Adipose tissue (tissue), 3 donors: ENCODE data around the gene ARSK. TPM values are rescaled to one million over a fixed set of nuclear protein-coding genes. Genes with fewer than 3 reads are reported as not detected.
"Not testable (repeated sequence)": the region's sequence is repeated elsewhere in the genome, so short reads cannot be mapped to it uniquely, and the experiment has no call there.

Experiments used
- H3K27ac ChIP-seq: one replicate; pipeline ENCODE4 v1.5.1; 2013; ENCODE audit warnings: low read depth, low read length
- WGBS, 3 donors: extraction: QIAGEN DNeasy Blood & Tissue Kit; methylation state at CpG; one replicate each; pipeline ENCODE4 v1.1.7; 2013; 5-methylcytosine and 5-hydroxymethylcytosine counted together
- polyA plus RNA-seq, 3 donors: library from polyadenylated mRNA; stranded (reverse); fragments of 200-250 nt; gene quantifications; one replicate each; pipeline ENCODE4 v1.2.3, GENCODE V29; 2013
- donor health status: healthy with polysubstance abuse.
- donor health status: Bipolar disorder and iron deficiency.
- donor health status: healthy.

Gene ARSK
- polyA plus RNA-seq, 3 donors: 1.3 to 4.1 (median 1.9) TPM

DNA sequence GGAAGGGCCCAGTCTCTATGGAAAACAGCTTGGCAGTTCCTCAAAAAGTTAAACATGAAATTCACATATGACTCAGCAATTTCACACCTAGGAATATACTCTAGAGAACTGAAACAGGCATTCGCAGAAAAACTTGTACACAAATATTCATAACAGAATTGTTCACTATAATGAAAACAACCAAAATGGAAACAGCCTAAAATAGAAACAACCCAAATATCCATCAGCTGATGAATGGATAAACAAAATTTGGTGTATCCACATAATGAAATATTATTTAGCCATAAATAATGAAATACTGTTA lies 60.2 kb downstream of the ARSK start:
- H3K27ac ChIP-seq: no peak overlapping the region
- 81 to 84% (median 81%) methylated on average over 1 of the region's 1 CpG for WGBS, 3 donors

DNA sequence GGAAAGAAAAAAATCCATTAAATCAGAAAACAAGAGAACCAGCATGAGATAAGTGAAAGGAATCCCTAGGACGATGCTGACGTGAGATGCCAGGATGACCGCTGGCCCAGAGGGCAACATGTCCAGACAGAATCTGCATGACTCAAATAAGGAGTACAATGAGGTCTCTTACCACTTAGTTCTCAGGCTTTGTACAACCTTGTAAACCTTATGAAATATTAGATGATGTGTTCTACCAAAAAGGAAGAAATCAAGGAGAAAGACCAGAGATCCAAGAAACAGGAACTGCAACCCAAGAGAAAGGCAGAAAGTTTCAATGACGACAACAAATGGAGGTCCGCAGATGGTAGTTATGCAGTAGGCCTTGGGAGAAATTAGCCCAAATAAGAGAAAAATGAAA lies 62.2 kb downstream of the ARSK start:
- WGBS, 3 donors: 85 to 96% (median 94%) methylated on average over 5 of the region's 5 CpGs
- H3K27ac ChIP-seq: no peak overlapping the region

DNA sequence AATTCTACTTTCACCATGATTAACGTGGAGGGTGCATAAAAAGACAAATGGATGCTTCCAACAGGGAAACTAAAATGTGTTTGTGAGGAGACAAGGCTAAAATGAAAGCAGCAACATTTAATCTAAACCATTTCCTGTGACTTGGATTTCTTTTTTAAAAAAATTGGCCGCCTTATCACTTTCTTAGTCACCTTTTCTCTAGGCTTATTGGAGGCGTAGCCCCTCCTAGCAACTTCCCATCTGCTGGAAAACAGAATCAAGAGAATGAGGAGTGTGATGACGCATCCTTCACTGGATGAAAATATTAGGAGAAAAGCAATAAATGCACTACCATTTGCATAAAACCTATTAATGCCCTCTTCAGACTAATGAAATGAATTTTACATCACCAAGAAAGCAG lies 64.2 kb downstream of the ARSK start:
- WGBS, 3 donors: 82 to 88% (median 88%) methylated on average over 4 of the region's 4 CpGs
- H3K27ac ChIP-seq: no peak overlapping the region

DNA sequence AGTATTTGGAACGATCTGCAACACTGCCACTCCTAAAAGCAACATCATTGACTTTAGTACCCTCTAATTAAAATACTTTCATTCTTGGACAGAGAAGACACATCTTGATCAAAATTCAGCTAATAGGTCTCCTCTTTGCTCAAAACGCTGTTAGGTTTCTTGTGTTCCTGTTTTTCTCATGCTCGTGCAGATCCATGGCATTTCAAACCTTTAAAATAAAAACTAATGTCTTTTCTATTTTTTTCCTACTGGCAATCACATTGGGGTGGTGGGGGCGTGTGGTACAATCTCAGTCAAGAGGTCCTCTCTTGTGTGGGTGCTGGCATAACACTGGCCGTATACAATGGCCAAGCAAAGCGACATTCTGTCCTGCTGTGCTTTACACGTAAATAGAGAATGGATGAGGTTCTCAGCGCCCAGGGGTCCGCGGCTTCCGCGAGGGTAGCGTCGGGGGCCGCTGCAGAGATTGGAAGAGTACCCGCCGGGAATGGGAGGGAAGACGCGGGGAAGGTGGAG lies 64.7 kb downstream of the ARSK start:
- 8 to 13% (median 8%) methylated on average over 19 of the region's 19 CpGs for WGBS, 3 donors
- no peak overlapping the region for H3K27ac ChIP-seq

DNA sequence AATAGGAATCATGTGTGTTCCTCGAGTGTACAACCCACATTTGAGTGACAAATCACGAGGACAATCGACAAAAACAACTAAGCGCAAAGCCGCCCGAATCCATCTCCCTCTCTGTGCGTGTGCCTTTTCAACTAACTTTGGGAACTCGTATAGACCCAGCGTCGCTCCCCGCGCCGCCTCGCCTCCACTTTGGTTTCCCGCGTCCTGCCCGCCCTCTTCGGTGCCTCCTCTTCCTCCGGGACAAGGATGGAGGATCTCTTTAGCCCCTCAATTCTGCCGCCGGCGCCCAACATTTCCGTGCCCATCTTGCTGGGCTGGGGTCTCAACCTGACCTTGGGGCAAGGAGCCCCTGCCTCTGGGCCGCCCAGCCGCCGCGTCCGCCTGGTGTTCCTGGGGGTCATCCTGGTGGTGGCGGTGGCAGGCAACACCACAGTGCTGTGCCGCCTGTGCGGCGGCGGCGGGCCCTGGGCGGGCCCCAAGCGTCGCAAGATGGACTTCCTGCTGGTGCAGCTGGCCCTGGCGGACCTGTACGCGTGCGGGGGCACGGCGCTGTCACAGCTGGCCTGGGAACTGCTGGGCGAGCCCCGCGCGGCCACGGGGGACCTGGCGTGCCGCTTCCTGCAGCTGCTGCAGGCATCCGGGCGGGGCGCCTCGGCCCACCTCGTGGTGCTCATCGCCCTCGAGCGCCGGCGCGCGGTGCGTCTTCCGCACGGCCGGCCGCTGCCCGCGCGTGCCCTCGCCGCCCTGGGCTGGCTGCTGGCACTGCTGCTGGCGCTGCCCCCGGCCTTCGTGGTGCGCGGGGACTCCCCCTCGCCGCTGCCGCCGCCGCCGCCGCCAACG lies 65.3 kb downstream of the ARSK start, which contains the start of gene GPR150:
Gene GPR150 (plus strand): TSS at position 58 of the 840 bp plus-strand sequence. CDS start 189 bp downstream, at position 247.
- WGBS, 3 donors: 0 to 1% (median 1%) methylated on average over 57 to 85 of the region's 85 CpGs
- H3K27ac ChIP-seq: no peak within 1 kb of the TSS

DNA sequence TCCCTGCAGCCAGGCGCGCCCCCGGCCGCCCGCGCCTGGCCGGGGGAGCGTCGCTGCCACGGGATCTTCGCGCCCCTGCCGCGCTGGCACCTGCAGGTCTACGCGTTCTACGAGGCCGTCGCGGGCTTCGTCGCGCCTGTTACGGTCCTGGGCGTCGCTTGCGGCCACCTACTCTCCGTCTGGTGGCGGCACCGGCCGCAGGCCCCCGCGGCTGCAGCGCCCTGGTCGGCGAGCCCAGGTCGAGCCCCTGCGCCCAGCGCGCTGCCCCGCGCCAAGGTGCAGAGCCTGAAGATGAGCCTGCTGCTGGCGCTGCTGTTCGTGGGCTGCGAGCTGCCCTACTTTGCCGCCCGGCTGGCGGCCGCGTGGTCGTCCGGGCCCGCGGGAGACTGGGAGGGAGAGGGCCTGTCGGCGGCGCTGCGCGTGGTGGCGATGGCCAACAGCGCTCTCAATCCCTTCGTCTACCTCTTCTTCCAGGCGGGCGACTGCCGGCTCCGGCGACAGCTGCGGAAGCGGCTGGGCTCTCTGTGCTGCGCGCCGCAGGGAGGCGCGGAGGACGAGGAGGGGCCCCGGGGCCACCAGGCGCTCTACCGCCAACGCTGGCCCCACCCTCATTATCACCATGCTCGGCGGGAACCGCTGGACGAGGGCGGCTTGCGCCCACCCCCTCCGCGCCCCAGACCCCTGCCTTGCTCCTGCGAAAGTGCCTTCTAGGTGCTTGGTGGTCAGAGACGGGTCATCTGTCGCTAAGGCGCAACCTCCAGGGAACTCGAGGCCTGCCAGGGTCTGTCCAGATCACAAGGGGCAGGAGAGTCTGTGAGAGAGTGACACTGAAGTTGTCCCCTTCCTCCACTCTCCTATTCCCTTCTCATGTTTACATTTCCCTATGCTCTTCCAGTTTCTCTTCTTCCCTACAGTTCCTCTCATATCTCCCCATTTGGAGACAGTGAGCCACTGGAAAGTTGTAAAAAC lies 66.3 kb downstream of the ARSK start:
- no peak overlapping the region for H3K27ac ChIP-seq
- 2 to 3% (median 3%) methylated on average over 68 to 92 of the region's 92 CpGs for WGBS, 3 donors

DNA sequence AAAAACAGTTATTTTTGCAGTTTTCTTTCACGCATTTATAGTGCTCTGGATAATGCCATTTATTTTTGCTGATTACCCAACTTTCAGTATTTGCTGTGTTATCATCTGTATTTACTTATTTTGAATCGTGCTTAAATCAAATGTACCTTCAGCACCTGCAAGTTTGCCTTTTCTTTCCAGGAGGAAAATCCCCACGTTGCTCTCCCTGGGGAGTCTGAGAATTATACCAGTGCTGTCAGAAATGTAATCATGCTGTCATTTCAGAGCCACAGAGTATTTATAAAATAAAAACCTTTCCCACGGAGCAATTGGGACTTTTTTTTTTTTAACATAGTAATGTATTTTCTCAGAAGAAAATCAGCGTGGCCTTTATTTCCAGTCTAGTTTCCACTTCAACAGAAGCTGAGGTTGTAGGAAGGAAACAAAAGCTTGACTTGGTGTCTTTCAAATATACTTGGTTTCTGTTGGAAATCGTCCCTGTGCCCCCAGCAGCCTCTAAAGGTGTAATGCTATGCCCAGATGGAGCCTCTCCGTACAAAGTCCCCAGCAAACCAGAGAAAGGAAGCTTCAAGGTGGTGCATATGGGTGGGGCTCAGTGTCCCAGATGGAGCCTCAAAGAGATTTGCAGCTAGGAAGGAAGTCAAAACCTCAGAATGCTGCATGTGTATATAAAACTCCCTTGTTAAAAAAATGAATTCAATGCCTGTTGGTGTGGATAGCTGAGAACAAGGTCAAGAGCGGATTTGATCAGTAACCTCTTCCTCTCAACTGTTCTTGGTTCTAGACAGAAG lies 67.1 kb downstream of the ARSK start:
- WGBS, 3 donors: 32 to 46% (median 46%) methylated on average over 8 of the region's 8 CpGs

DNA sequence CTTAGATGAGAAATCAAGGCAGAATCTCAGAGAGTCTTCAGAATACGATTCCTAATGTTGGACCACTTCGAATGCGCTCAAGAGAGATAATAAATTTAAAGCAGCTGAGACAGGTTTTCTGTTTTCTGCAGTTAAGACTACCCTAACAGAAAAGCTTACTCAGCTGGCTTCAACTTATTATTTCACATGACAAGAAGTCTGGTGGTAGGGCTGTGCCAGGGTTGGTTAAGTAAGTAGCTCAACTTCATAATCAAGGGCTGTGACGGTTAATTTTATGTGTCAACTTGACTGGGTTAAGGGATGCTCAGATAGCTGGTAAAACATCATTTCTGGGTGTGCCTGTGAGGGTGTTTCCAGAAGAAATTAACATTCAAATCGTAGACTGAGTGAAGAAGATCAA lies 68.8 kb downstream of the ARSK start:
- H3K27ac ChIP-seq: no peak overlapping the region
- 58 to 97% (median 94%) methylated on average over 5 of the region's 5 CpGs for WGBS, 3 donors

More for the DNA sequence above, 67.1 kb downstream of the ARSK start:
- no peak overlapping the region for H3K27ac ChIP-seq

DNA sequence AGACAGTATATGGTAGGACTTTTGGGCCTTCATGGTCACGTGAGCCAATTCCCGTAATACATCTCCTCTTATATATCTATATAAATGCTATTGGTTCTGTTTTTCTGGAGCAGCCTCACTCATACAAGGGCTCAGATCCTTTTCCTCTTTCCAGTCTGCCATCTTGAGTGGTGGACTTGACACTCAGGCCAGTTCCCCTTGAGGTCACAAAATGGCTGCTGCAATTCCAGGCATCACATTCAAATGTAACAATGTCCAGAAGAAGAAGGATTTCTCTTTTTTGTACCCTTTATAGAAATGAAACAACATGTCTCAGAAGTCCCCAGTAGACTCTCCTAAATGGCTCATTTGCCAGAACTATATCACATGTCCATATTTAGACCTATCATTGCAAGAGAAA lies 69.5 kb downstream of the ARSK start:
- WGBS, 3 donors: 96 to 99% (median 98%) methylated on average over 2 of the region's 2 CpGs
- H3K27ac ChIP-seq: no peak overlapping the region

DNA sequence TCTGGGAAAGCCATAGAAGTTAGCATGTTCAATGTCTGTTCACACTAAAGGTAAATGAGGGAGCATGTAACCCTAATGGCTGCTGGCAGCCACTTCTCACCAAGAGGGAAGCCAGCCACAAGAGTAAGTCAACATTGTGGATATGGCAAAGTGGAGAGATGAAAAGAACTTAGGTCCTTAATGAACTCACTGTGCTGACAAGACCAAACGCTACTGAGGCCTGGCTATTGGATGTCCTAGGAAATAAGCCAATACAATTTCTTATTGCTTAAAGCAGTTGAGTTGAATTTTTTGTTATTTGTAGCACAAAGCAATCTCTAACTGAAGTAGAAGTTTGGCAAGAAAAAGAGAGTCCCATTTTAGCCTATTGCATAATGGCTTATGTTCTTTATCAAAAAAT lies 71.8 kb downstream of the ARSK start:
- no peak overlapping the region for H3K27ac ChIP-seq
- WGBS, 3 donors: 56 to 94% (median 74%) methylated on average over 1 of the region's 1 CpG

DNA sequence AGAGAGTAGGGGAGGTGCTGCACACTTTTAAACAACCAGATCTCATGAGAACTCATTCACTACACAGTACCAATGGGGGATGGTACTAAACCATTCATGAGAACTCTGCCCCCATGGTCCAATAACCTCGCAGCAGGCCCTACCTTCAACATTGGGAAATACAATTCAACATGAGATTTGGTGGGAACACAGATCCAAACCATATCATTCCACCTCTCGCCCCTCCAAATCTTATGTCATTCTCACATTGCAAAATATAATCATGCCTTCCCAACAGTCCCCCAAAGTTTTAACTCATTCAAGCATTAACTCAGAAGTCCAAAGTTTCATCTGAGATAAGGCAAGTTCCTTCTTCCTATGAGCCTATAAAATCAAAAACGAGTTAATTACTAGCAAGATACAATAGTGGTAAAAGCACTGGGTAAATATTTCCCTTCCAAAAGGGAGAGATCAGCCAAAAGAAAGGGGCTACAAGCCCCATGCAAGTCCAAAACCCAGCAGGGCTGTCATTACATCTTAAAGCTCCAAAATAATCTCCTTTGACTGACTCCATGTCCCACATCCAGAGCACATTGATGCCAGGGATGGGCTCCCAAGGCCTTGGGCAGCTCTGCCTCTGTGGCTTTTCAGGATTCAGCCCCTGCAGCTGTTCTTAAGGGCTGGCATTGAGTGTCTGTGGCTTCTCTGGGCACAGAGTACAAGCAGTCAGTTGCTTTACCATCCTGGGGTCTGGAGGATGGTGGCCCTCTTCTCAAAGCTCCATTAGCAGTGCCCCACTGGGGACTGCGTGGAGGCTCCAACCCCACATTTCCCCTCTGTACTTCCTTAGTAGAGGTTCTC lies 73.3 kb downstream of the ARSK start:
- no peak overlapping the region for H3K27ac ChIP-seq
- WGBS, 3 donors: 87 to 91% (median 87%) methylated on average over 4 of the region's 4 CpGs

DNA sequence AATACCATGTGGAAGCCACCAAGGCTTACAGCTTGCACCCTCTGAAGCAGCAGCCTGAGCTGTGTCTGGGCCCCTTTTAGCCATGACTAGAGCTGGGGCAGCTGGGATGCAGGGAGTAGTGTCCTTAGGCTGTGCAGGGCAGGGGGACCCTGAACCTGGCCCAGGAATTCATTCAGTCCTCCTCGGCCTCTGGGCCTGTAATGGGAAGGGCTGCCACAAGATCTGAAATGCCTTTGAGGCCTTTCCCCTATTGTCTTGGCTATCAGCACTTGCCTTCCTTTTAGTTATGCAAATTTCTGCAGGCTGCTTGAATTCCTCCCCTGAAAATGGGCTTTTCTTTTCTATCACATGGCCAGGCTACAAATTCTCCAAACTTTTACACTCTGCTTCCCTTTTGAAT lies 74.0 kb downstream of the ARSK start:
- 86 to 92% (median 87%) methylated on average over 1 of the region's 1 CpG for WGBS, 3 donors
- H3K27ac ChIP-seq: no peak overlapping the region

DNA sequence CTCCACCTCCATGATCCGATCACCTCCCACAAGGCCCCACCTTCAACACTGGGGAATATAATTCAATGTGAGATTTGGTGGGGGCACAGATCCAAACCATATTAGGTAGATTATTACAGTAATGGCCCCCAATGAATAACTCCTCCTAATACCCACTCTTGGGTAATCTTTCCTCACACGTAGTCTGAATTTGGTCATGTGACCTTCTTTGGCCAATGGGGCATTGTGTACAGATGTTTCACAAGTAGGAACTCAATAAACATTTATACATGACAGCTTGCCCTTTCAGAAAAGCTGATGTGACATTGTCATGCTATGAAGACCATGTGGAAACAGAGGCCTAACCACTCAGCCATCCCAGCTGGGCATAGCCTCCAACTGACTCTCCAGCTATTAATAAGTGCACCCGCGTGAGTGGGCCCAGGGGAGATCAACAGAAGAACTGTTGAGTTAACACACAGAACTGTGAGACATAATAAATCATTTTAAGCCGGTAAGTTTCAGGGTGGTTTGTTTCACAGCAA lies 75.6 kb downstream of the ARSK start:
- WGBS, 3 donors: 84 to 93% (median 86%) methylated on average over 5 of the region's 5 CpGs
- no peak overlapping the region for H3K27ac ChIP-seq

DNA sequence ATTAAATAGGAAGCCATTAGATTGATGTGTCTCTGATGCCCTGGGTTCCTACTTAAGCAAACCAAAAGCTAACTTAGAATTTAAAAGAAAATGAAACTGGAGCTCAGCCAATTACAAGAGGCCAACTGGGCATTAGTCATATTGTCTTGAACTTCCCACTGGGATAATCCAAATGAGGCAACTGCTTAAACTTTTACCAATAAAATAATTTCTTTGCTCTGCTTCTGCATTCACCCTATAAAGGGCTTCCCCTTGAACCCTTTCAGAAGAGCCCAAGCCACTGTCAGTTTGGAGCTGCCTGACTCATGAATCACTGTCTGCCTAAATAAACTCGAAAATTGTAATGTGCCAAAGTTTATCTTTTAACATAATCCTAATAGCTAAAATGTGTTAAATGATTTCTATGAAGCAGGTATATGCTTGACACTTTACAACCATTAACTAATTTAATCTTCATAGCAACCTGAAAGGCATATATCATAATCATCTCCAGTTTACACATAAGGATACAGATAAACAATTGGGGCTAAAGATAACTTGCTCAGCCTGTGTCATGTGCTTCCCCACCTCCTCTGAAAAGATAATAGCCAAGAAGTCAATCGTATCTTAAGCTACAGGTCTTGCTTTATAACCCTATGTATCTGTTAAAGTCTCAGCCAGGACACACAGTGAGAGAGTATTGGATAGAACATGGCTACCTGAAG lies 76.5 kb downstream of the ARSK start:
- WGBS, 3 donors: 51 to 68% (median 59%) methylated on average over 2 of the region's 2 CpGs
- H3K27ac ChIP-seq: no peak overlapping the region

DNA sequence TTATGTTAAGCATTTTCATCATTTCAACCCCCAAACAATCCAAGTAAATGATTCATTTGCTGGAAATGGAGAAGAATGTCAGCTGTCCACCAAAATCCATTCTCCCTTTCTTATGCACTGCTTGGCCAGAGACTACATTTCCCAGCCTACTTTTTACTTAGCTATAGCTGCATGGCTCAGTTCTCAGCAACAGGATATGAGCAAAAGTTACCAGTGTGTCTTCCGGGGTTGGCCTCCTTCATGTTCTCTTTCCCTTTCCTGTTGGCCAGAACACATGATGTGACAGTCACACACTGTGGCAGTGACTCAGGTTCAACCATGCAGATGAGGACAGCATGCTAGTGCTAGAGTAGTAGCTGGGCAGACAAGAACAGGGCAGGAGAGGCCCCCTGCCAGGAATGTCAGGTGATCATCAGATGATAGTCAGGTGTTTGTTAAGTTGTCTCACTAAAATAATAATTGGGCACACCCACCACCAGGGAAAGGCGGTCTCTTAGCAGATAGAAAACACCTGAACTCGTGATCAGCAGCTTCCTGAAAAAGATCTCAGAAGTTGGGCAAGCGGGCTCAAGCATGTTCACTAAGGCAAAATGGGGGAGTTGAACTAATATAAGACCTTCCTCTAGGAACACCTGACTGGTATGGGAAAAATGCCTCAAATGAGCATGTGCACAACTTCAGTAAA lies 77.2 kb downstream of the ARSK start:
- WGBS, 3 donors: 70 to 80% (median 77%) methylated on average over 4 of the region's 4 CpGs
- no peak overlapping the region for H3K27ac ChIP-seq

DNA sequence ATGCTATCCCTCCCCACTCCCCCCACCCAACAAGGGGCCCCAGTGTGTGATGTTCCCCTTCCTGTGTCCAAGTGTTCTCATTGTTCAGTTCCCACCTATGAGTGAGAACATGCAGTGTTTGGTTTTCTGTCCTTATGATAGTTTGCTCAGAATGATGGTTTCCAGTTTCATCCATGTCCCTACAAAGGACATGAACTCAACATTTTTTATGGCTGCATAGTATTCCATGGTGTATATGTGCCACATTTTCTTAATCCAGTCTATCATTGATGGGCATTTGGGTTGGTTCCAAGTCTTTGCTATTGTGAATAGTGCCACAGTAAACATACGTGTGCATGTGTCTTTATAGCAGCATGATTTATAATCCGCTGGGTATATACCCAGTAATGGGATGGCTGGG lies 78.0 kb downstream of the ARSK start:
- H3K27ac ChIP-seq: not testable (repeated sequence)
- WGBS, 3 donors: 85 to 100% (median 99%) methylated on average over 2 of the region's 2 CpGs
